Neural cell (in vitro differentiated cells): ENCODE measurements around the gene DCAF5.

ENCODE experiments used
- TAF1 ChIP-seq: IDR thresholded peaks from 2 replicates; pipeline ENCODE4 v1.6.1; 2012; ENCODE audit warnings: low read depth
- TF ChIP-seq, protein P1 (sequence below): fragments of 450-650 bp; IDR thresholded peaks from 2 replicates; pipeline ENCODE4 v1.5.1; 2014; ENCODE audit warnings: antibody characterized with exemption, mild to moderate bottlenecking, moderate library complexity; ENCODE audit not compliant: poor library complexity, severe bottlenecking

DNA sequence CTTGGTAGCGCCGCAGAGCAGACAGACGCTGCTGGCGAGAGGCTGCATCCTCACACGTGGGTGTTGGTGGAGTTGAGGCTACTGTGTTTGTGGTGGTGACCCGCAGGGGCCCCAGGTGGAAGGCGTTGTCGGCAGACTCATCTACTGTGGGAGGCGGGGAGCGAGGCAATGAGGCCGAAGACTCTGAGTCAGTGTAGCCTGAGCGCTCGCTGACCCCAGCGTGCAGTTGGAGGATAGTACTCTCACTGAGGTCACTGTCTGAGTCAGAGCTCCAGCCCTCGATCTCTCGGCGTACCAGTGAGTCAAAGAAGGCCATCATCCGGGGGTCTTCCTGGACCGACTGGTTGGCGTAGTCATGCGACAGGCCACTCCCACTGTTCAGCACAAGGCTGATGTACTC, 97.8 kb downstream of the DCAF5 start:
- TF ChIP-seq TAF1: no peak
- TF ChIP-seq, protein P1, sequence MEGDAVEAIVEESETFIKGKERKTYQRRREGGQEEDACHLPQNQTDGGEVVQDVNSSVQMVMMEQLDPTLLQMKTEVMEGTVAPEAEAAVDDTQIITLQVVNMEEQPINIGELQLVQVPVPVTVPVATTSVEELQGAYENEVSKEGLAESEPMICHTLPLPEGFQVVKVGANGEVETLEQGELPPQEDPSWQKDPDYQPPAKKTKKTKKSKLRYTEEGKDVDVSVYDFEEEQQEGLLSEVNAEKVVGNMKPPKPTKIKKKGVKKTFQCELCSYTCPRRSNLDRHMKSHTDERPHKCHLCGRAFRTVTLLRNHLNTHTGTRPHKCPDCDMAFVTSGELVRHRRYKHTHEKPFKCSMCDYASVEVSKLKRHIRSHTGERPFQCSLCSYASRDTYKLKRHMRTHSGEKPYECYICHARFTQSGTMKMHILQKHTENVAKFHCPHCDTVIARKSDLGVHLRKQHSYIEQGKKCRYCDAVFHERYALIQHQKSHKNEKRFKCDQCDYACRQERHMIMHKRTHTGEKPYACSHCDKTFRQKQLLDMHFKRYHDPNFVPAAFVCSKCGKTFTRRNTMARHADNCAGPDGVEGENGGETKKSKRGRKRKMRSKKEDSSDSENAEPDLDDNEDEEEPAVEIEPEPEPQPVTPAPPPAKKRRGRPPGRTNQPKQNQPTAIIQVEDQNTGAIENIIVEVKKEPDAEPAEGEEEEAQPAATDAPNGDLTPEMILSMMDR: no peak
